Liver (tissue), 9 donors: Measurements from ENCODE around the gene MNAT1. TPM values are rescaled to one million over a fixed set of nuclear protein-coding genes. Genes with fewer than 3 reads are reported as not detected.

Experiments
- DNase-seq: peaks from one replicate; pipeline ENCODE4 v3.0.0-alpha.2; 2017; ENCODE audit warnings: low spot score
- H3K27ac ChIP-seq, 2 donors: one replicate each; pipeline ENCODE4 v1.7.0; 2013; ENCODE audit warnings: inconsistent platforms in 2 of 2, low read length in 2 of 2, control low read depth in 1 of 2, low read depth in 1 of 2, mild to moderate bottlenecking in 1 of 2
- H3K27me3 ChIP-seq, 4 donors: one replicate each; pipeline versions ENCODE4 v1.6.1 to v1.7.0; 2013; ENCODE audit warnings: low read length in 3 of 4, inconsistent platforms in 1 of 4, mild to moderate bottlenecking in 1 of 4, moderate library complexity in 1 of 4; ENCODE audit not compliant: control insufficient read depth in 4 of 4, insufficient read depth in 4 of 4
- H3K36me3 ChIP-seq, 4 donors: one replicate each; pipeline versions ENCODE4 v1.6.1 to v1.7.0; 2013; ENCODE audit warnings: low read length in 3 of 4, mild to moderate bottlenecking in 3 of 4, low read depth in 1 of 4, moderate library complexity in 1 of 4; ENCODE audit not compliant: control insufficient read depth in 4 of 4, insufficient read depth in 3 of 4
- H3K4me1 ChIP-seq, 4 donors: one replicate each; pipeline versions ENCODE4 v1.6.1 to v1.7.0; 2013; ENCODE audit warnings: low read length in 3 of 4, mild to moderate bottlenecking in 3 of 4, moderate library complexity in 1 of 4; ENCODE audit not compliant: control insufficient read depth in 4 of 4, insufficient read depth in 4 of 4
- H3K4me3 ChIP-seq, 3 donors: one replicate each; pipeline versions ENCODE4 v1.6.1 to v1.7.0; 2013; ENCODE audit warnings: low read length in 3 of 3, control low read depth in 1 of 3, low read depth in 1 of 3, mild to moderate bottlenecking in 1 of 3
- H3K9ac ChIP-seq, 2 donors: one replicate each; pipeline ENCODE4 v1.7.0; 2013; ENCODE audit warnings: low read length in 2 of 2, mild to moderate bottlenecking in 2 of 2, moderate library complexity in 2 of 2, control low read depth in 1 of 2, low read depth in 1 of 2
- H3K9me3 ChIP-seq, 4 donors: one replicate each; pipeline versions ENCODE4 v1.6.1 to v1.7.0; 2013; ENCODE audit warnings: low read length in 3 of 4; ENCODE audit not compliant: control insufficient read depth in 4 of 4
- ATF3 ChIP-seq: IDR thresholded peaks from 2 replicates; pipeline ENCODE4 v1.6.1; 2016; ENCODE audit warnings: antibody characterized with exemption
- CTCF ChIP-seq: fragments of 150-350 bp; IDR thresholded peaks from 2 replicates; pipeline ENCODE4 v1.5.1; 2017; ENCODE audit warnings: improper control_type of control experiment, low read depth, low read length; ENCODE audit not compliant: missing input control
- EGR1 ChIP-seq, 2 donors: IDR thresholded peaks; 2 replicates each; pipeline ENCODE4 v1.6.1; 2016 to 2018; ENCODE audit warnings: antibody characterized with exemption in 2 of 2, low read depth in 2 of 2
- FOXA1 ChIP-seq: IDR thresholded peaks from 2 replicates; pipeline ENCODE4 v1.6.1; 2016; ENCODE audit warnings: antibody characterized with exemption
- FOXA2 ChIP-seq: IDR thresholded peaks from 2 replicates; pipeline ENCODE4 v1.6.1; 2016; ENCODE audit warnings: antibody characterized with exemption
- GABPA ChIP-seq, 2 donors: IDR thresholded peaks in 1 of 2; conservative IDR thresholded peaks in 1 of 2; 2 replicates each; pipeline ENCODE4 v1.6.1; 2016; ENCODE audit warnings: antibody characterized with exemption in 2 of 2, mild to moderate bottlenecking in 1 of 2, moderate library complexity in 1 of 2
- HNF4A ChIP-seq, 2 donors: conservative IDR thresholded peaks; 2 replicates each; pipeline ENCODE4 v1.6.1; 2016; ENCODE audit warnings: antibody characterized with exemption in 2 of 2, mild to moderate bottlenecking in 2 of 2
- HNF4G ChIP-seq: IDR thresholded peaks from 2 replicates; pipeline ENCODE4 v1.6.1; 2016; ENCODE audit warnings: antibody characterized with exemption
- JUND ChIP-seq, 2 donors: IDR thresholded peaks; 2 replicates each; pipeline ENCODE4 v1.6.1; 2016; ENCODE audit warnings: antibody characterized with exemption in 2 of 2
- MAX ChIP-seq: IDR thresholded peaks from 2 replicates; pipeline ENCODE4 v1.6.1; 2016; ENCODE audit warnings: antibody characterized with exemption
- NR2F2 ChIP-seq: IDR thresholded peaks from 2 replicates; pipeline ENCODE4 v1.6.1; 2016; ENCODE audit warnings: antibody characterized with exemption
- RAD21 ChIP-seq, 2 donors: IDR thresholded peaks; 2 replicates each; pipeline ENCODE4 v1.6.1; 2016; ENCODE audit warnings: antibody characterized with exemption in 2 of 2, mild to moderate bottlenecking in 2 of 2
- REST ChIP-seq: IDR thresholded peaks from 2 replicates; pipeline ENCODE4 v1.6.1; 2016; ENCODE audit warnings: antibody characterized with exemption, mild to moderate bottlenecking
- RXRA ChIP-seq, 2 donors: IDR thresholded peaks; 2 replicates each; pipeline ENCODE4 v1.6.1; 2017 to 2018; ENCODE audit warnings: antibody characterized with exemption in 2 of 2, mild to moderate bottlenecking in 1 of 2
- SP1 ChIP-seq: IDR thresholded peaks from 2 replicates; pipeline ENCODE4 v1.6.1; 2018; ENCODE audit warnings: antibody characterized with exemption, mild to moderate bottlenecking
- TAF1 ChIP-seq: conservative IDR thresholded peaks from 2 replicates; pipeline ENCODE4 v1.6.1; 2016; ENCODE audit warnings: antibody characterized with exemption, mild to moderate bottlenecking
- YY1 ChIP-seq: IDR thresholded peaks from 2 replicates; pipeline ENCODE4 v1.6.1; 2016; ENCODE audit warnings: antibody characterized with exemption, mild to moderate bottlenecking
- ZBTB33 ChIP-seq: IDR thresholded peaks from 2 replicates; pipeline ENCODE4 v1.6.1; 2016; ENCODE audit warnings: antibody characterized with exemption
- WGBS: extraction: QIAGEN DNeasy Blood & Tissue Kit; methylation state at CpG from one replicate; pipeline ENCODE4 v1.1.7; 2013; 5-methylcytosine and 5-hydroxymethylcytosine counted together
- polyA plus RNA-seq, 2 donors: library from polyadenylated mRNA; stranded (reverse) in 1 of 2; unstranded in 1 of 2; fragments of 200-250 nt in 1 of 2; fragments of >200 nt in 1 of 2; fragmentation: Nextera tagmentation in 1 of 2; extraction: Ambion mirVana in 1 of 2; gene quantifications; one replicate each; pipeline versions ENCODE4 v1.2.1 to v1.2.3, GENCODE V29; 2013 to 2015
- total RNA-seq, 2 donors: library from RNA; depleted of rRNA; stranded (reverse); fragments of >200 nt; gene quantifications; one replicate each; pipeline ENCODE4 v1.2.3, GENCODE V29; 2014
- donor health status: healthy.
- donor health status: healthy.
- donor health status: healthy.
- donor health status: healthy.
- donor health status: healthy.

MNAT1 gene
- total and polyA plus RNA-seq, 4 donors = 8.9 to 18.5 (median 14.6) TPM

- Histone ChIP-seq H3K9ac (no peak overlapping the region), H3K36me3 (no peaks in the 10 kb centered on the region), H3K4me3 (no peak overlapping the region), H3K9me3 (no peaks in the 10 kb centered on the region), H3K27me3 (no peaks in the 10 kb centered on the region), H3K4me1 (peaks cover 0 to 5% (median 0%) of the 10 kb centered on the region in 4 donors), H3K27ac (no peak overlapping the region)
- WGBS = 75% methylated on average over 2 of the region's 2 CpGs
- DNase-seq = no peak
- no peak for TF ChIP-seq ATF3
- TF ChIP-seq YY1 = no peak
- no peak for TF ChIP-seq REST
- TF ChIP-seq GABPA (IDR thresholded peaks at IDR 0.05 in 1 of 2, conservative IDR thresholded peaks at IDR 0.05 in 1 of 2) = no peak
- no peak for TF ChIP-seq RAD21 (IDR thresholded peaks at IDR 0.05)
- no peak for TF ChIP-seq RXRA (IDR thresholded peaks at IDR 0.05)
- no peak for TF ChIP-seq HNF4A (conservative IDR thresholded peaks at IDR 0.05)
- TF ChIP-seq FOXA1 = no peak
- no peak for TF ChIP-seq ZBTB33
- no peak for TF ChIP-seq SP1
- TF ChIP-seq FOXA2 = no peak
- no peak for TF ChIP-seq EGR1 (IDR thresholded peaks at IDR 0.05; ENCODE audit: low read depth in 2 of 2)
- no peak for TF ChIP-seq TAF1
- no peak for TF ChIP-seq JUND (IDR thresholded peaks at IDR 0.05)
- no peak for TF ChIP-seq HNF4G
- no peak for TF ChIP-seq CTCF
- no peak for TF ChIP-seq MAX
- no peak for TF ChIP-seq NR2F2
Observed at GRCh38 chr14:60758885-60759284, 24.3 kb downstream of the MNAT1 start.
